HCT116 (cell line): Measurements from ENCODE around the gene ABHD3. TPM values are rescaled to one million over a fixed set of nuclear protein-coding genes. Genes with fewer than 3 reads are reported as not detected.

ENCODE experiments used
- ATAC-seq: fragments of 200-7000 bp; cut with Tn5 transposase; 2 replicates; pipeline ENCODE4 v1.9.1; 2020; ENCODE audit warnings: mild to moderate bottlenecking, moderate library complexity
- BruUV-seq: library from RNA; stranded (reverse); fragments of 400-500 nt; replicated peaks from 2 replicates; lab custom pipeline; 2021; lab: Mats Ljungman, UMichigan
- CTCF ChIA-PET: fragments of 300-600 bp; sonication (Branson Sonifier 250); formaldehyde crosslinking; loops from one replicate; lab custom pipeline; 2021; ENCODE audit warnings: antibody characterized with exemption; lab: Charles Lee
- POLR2A ChIA-PET: fragments of 300-600, 350-600 bp; sonication (Branson Sonifier 250); formaldehyde crosslinking; loops from one replicate; lab custom pipeline; 2021; ENCODE audit warnings: antibody characterized with exemption; lab: Charles Lee
- RAD21 ChIA-PET, 2 experiments: fragments of 300-600 bp; sonication (Branson Sonifier 250); formaldehyde crosslinking; loops; one replicate each; lab custom pipeline; 2023; ENCODE audit warnings: low total read pairs in 2 of 2; ENCODE audit not compliant: uncharacterized antibody in 2 of 2, unreplicated experiment in 2 of 2, low non-redundant PET in 1 of 2; lab: Charles Lee
- DNase-seq: peaks from one replicate; pipeline ENCODE4 v3.0.0-alpha.2; 2010; ENCODE audit warnings: low read depth, low spot score
- H2AFZ ChIP-seq: fragments of 200-600 bp; shearing (Covaris generic), sonication (generic); 2 replicates; pipeline ENCODE4 v1.6.1; 2017; ENCODE audit warnings: low read depth, mixed run types, mixed read lengths, antibody characterized with exemption, low read length; ENCODE audit not compliant: poor library complexity, severe bottlenecking
- H3K27ac ChIP-seq: 2 replicates; pipeline ENCODE4 v1.5.1; 2012; ENCODE audit warnings: low read depth, low read length
- H3K27me3 ChIP-seq: fragments of 200-600 bp; sonication (generic); 2 replicates; pipeline ENCODE4 v1.6.1; 2016; ENCODE audit warnings: mixed run types, low read length, mixed read lengths; ENCODE audit not compliant: insufficient read depth
- H3K36me3 ChIP-seq, 2 experiments: fragments of 200-500 bp in 1 of 2; fragments of 200-600 bp in 1 of 2; sonication (Bioruptor generic) in 1 of 2; sonication (generic) in 1 of 2; 2 replicates each; pipeline versions ENCODE4 v1.5.1 to v1.6.1; 2014 to 2016; ENCODE audit warnings: low read length in 2 of 2, inconsistent platforms in 1 of 2, mixed read lengths in 1 of 2, mixed run types in 1 of 2; ENCODE audit not compliant: insufficient read depth in 2 of 2, control insufficient read depth in 1 of 2
- H3K4me1 ChIP-seq, 2 experiments: fragments of 200-600 bp in 1 of 2; sonication (generic) in 1 of 2; 2 replicates each; pipeline versions ENCODE4 v1.5.1 to v1.6.1; 2012 to 2017; ENCODE audit warnings: low read length in 2 of 2, inconsistent platforms in 1 of 2, mild to moderate bottlenecking in 1 of 2, mixed read lengths in 1 of 2, mixed run types in 1 of 2, moderate library complexity in 1 of 2; ENCODE audit not compliant: insufficient read depth in 2 of 2, control insufficient read depth in 1 of 2
- H3K4me2 ChIP-seq: fragments of 200-600 bp; sonication (generic); 2 replicates; pipeline ENCODE4 v1.6.1; 2017; ENCODE audit warnings: mixed run types, low read length, mixed read lengths
- H3K4me3 ChIP-seq, 2 experiments: fragments of 200-600 bp in 1 of 2; sonication (generic) in 1 of 2; replicated peaks in 1 of 2; 2 replicates each; pipeline ENCODE4 v1.5.1; 2011 to 2016; ENCODE audit warnings: low read length in 2 of 2, control low read depth in 1 of 2, low read depth in 1 of 2, mild to moderate bottlenecking in 1 of 2, mixed read lengths in 1 of 2, mixed run types in 1 of 2
- H3K79me2 ChIP-seq: fragments of 200-600 bp; sonication (generic); 2 replicates; pipeline ENCODE4 v1.6.1; 2017; ENCODE audit warnings: mild to moderate bottlenecking, mixed run types, low read length, moderate library complexity, mixed read lengths; ENCODE audit not compliant: insufficient read depth
- H3K9ac ChIP-seq: fragments of 200-600 bp; sonication (generic); 2 replicates; pipeline ENCODE4 v1.6.1; 2016; ENCODE audit warnings: low read length, mixed read lengths
- H3K9me2 ChIP-seq: fragments of 200-600 bp; sonication (generic), shearing (Covaris generic); 2 replicates; pipeline ENCODE4 v1.6.1; 2017; ENCODE audit warnings: mixed run types, mild to moderate bottlenecking, moderate library complexity; ENCODE audit not compliant: insufficient read depth
- H3K9me3 ChIP-seq, 2 experiments: fragments of 200-500 bp in 1 of 2; fragments of 200-600 bp in 1 of 2; sonication (Bioruptor generic) in 1 of 2; sonication (generic) in 1 of 2; 2 replicates each; pipeline ENCODE4 v1.6.1; 2014 to 2017; ENCODE audit warnings: low read length in 2 of 2, mixed read lengths in 2 of 2, inconsistent platforms in 1 of 2, low read depth in 1 of 2, mild to moderate bottlenecking in 1 of 2, mixed run types in 1 of 2, moderate library complexity in 1 of 2; ENCODE audit not compliant: control insufficient read depth in 1 of 2, insufficient read depth in 1 of 2
- H4K20me1 ChIP-seq: fragments of 200-600 bp; sonication (generic), shearing (Covaris generic); 2 replicates; pipeline ENCODE4 v1.6.1; 2017; ENCODE audit warnings: mixed run types, mild to moderate bottlenecking, moderate library complexity; ENCODE audit not compliant: insufficient read depth
- CBX3 ChIP-seq: IDR thresholded peaks from 2 replicates; pipeline ENCODE4 v1.6.1; 2012; ENCODE audit warnings: low read depth
- CEBPB ChIP-seq: IDR thresholded peaks from 2 replicates; pipeline ENCODE4 v1.6.1; 2012; ENCODE audit warnings: low read depth
- EGR1 ChIP-seq: IDR thresholded peaks from 2 replicates; pipeline ENCODE4 v1.6.1; 2012; ENCODE audit warnings: low read depth
- EZH2phosphoT487 ChIP-seq: fragments of 200-600 bp; IDR thresholded peaks from 2 replicates; pipeline ENCODE4 v1.6.1; 2018; ENCODE audit warnings: antibody characterized with exemption, borderline replicate concordance
- FOSL1 ChIP-seq: IDR thresholded peaks from 2 replicates; pipeline ENCODE4 v1.6.1; 2012; ENCODE audit warnings: low read depth
- REST ChIP-seq: IDR thresholded peaks from 2 replicates; pipeline ENCODE4 v1.6.1; 2012; ENCODE audit warnings: low read depth
- SIN3A ChIP-seq: IDR thresholded peaks from 2 replicates; pipeline ENCODE4 v1.6.1; 2012; ENCODE audit warnings: low read depth
- SRF ChIP-seq: IDR thresholded peaks from 2 replicates; pipeline ENCODE4 v1.6.1; 2012; ENCODE audit warnings: low read depth
- TCF7L2 ChIP-seq: IDR thresholded peaks from 2 replicates; pipeline ENCODE4 v1.7.0; 2011; ENCODE audit warnings: borderline replicate concordance, inconsistent platforms; ENCODE audit not compliant: insufficient read depth, insufficient read length; ENCODE audit errors: extremely low read depth
- ZBTB33 ChIP-seq: IDR thresholded peaks from 2 replicates; pipeline ENCODE4 v1.6.1; 2011; ENCODE audit warnings: mild to moderate bottlenecking, low read length, moderate library complexity; ENCODE audit not compliant: insufficient replicate concordance; ENCODE audit errors: extremely low read depth
- ZFX ChIP-seq: fragments of 450-650 bp; IDR thresholded peaks from 2 replicates; pipeline ENCODE4 v1.6.1; 2017
- ZNF274 ChIP-seq: fragments of 200-500 bp; sonication (Bioruptor generic); IDR thresholded peaks from 2 replicates; pipeline ENCODE4 v1.6.1; 2014; ENCODE audit warnings: mild to moderate bottlenecking, low read depth, low read length, inconsistent platforms
- intact Hi-C: fragments of 100-400 bp; cut with micrococcal nuclease; formaldehyde crosslinking; loops from 2 replicates; pipeline ENCODE4 v1.10.0; 2022
- total RNA-seq: library from RNA; stranded (reverse); gene quantifications from one replicate; pipeline ENCODE4 v1.2.1, GENCODE V29; 2021; ENCODE audit not compliant: unreplicated experiment

Gene ABHD3
- total RNA-seq, 1 experiment from 2014 or later = 29.9 TPM

- no peak overlapping the region for H3K27ac ChIP-seq
- POLR2A ChIA-PET = no interaction called here
- no peaks in the 10 kb centered on the region for H3K79me2 ChIP-seq
- H3K9me2 ChIP-seq = no peaks in the 10 kb centered on the region
- H2AFZ ChIP-seq = no peak overlapping the region
- no peaks in the 10 kb centered on the region for H4K20me1 ChIP-seq
- CTCF ChIA-PET = no interaction called here
- H3K4me3 ChIP-seq = no peak overlapping the region
- RAD21 ChIA-PET = no interaction called here
- H3K9me3 ChIP-seq = no peaks in the 10 kb centered on the region
- no peaks in the 10 kb centered on the region for H3K27me3 ChIP-seq
- BruUV-seq = no TSS peak
- H3K36me3 ChIP-seq = no peaks in the 10 kb centered on the region
- TF ChIP-seq CBX3 (no peak), EGR1 (no peak), EZH2phosphoT487 (no peak), TCF7L2 (no peak), ZFX (no peak), CEBPB (no peak), SIN3A (no peak), FOSL1 (no peak), ZNF274 (no peak), REST (no peak), ZBTB33 (no peak), SRF (no peak)
- H3K9ac ChIP-seq = no peak overlapping the region
- H3K4me1 ChIP-seq = no peaks in the 10 kb centered on the region
- ATAC-seq = no peak
- DNase-seq = no peak
- intact Hi-C loops = no loop called here
- H3K4me2 ChIP-seq = no peak overlapping the region
Measured at GRCh38 chr18:21722687-21723086, 18.1 kb upstream of the ABHD3 start.
